Breast epithelium (tissue), 4 donors: Measurements from ENCODE around the gene HRK. TPM values are rescaled to one million over a fixed set of nuclear protein-coding genes. Genes with fewer than 3 reads are reported as not detected.
A peak's percentile ranks its signal among the peaks of the same experiment; 100 is the strongest.

ENCODE experiments used
- DNase-seq, 2 donors: peaks; one replicate each; pipeline ENCODE4 v3.0.0-alpha.2; 2019; ENCODE audit warnings: low spot score in 2 of 2
- H3K27ac ChIP-seq, 2 donors: fragments of 200-600 bp; sonication (generic) in 1 of 2; one replicate each; pipeline ENCODE4 v1.5.1; 2016 to 2019; ENCODE audit warnings: mild to moderate bottlenecking in 1 of 2
- H3K27me3 ChIP-seq, 2 donors: fragments of 200-600 bp; sonication (generic) in 1 of 2; one replicate each; pipeline versions ENCODE4 v1.5.1 to v1.6.0; 2017 to 2019; ENCODE audit warnings: control low read depth in 1 of 2, mild to moderate bottlenecking in 1 of 2
- H3K36me3 ChIP-seq: fragments of 200-600 bp; one replicate; pipeline ENCODE4 v1.5.1; 2019
- H3K4me1 ChIP-seq, 2 donors: fragments of 200-600 bp; sonication (generic); one replicate each; pipeline ENCODE4 v1.5.1; 2016 to 2019; ENCODE audit warnings: control low read depth in 1 of 2
- H3K4me3 ChIP-seq, 3 donors: fragments of 200-600 bp; sonication (generic); 1 replicate in 2 of 3; 2 replicates in 1 of 3; pipeline ENCODE4 v1.5.1; 2016 to 2019; ENCODE audit warnings: mild to moderate bottlenecking in 3 of 3, moderate library complexity in 2 of 3
- H3K9me3 ChIP-seq, 2 donors: fragments of 200-600 bp; sonication (generic) in 1 of 2; one replicate each; pipeline ENCODE4 v1.5.1; 2016 to 2019; ENCODE audit warnings: control low read depth in 1 of 2
- POLR2A ChIP-seq: fragments of 450-650 bp; IDR thresholded peaks from one replicate; pipeline ENCODE4 v1.6.1; 2016; ENCODE audit warnings: antibody characterized with exemption, mild to moderate bottlenecking, moderate library complexity
- POLR2AphosphoS5 ChIP-seq, 3 donors: sonication (generic); formaldehyde crosslinking; IDR thresholded peaks; one replicate each; pipeline ENCODE4 v1.6.1; 2017; ENCODE audit warnings: antibody characterized with exemption in 3 of 3
- intact Hi-C: fragments of 100-400 bp; cut with DNase I; formaldehyde crosslinking; loops from one replicate; pipeline ENCODE4 v1.15.1; 2023; ENCODE audit warnings: low total_unique reads
- total RNA-seq, 3 donors: library from RNA; depleted of rRNA; stranded (reverse); fragments of >200 nt; gene quantifications; one replicate each; pipeline ENCODE4 v1.1.0, GENCODE V29; 2016
- TF ChIP-seq, protein P1 (sequence below), 3 donors: fragments of 450-650 bp; IDR thresholded peaks; one replicate each; pipeline ENCODE4 v1.5.1; 2016 to 2017; ENCODE audit warnings: antibody characterized with exemption in 3 of 3, mild to moderate bottlenecking in 3 of 3, moderate library complexity in 3 of 3

HRK gene
- total RNA-seq, 3 donors from 2014 or later = 0.15 to 0.33 (median 0.16) TPM

DNA sequence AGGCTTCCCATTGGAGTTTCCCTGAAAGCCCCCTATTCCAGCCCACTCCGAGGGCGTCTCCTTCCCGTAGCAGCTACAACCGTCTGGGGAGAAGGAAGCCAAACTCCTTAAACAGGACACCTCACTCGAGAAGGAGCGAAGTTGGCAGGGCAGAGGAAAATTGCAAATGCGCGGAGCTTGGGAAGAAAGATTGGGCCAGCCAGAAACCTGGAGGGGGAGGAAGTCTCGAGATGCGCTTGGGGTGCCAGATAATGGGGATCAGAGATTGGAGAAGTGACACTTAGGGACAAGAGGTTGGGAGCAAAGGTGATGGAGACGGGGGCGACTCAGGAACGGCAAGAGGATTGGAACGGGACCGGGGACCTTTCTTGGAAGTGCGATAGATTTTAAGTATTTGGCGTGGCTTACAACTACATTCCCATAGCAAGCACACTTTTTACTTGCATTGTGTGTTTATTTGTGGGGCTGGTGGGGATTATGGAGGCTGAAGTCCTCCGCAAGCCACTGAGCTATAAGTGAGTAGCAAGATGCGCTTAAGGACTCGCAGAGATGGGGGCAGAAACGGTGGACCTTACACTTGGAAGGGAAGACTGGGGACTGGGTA is 926 bp downstream of the HRK start:
- Histone ChIP-seq H3K36me3 (no peaks in the 10 kb centered on the region), H3K4me1 (peaks cover 7 to 26% of the 10 kb centered on the region in 2 donors), H3K27ac (no peak overlapping the region), H3K9me3 (no peaks in the 10 kb centered on the region), H3K4me3 (peak overlapping the region in 2 of 3 donors; percentile 38 to 63), H3K27me3 (peaks cover 3 to 83% of the 10 kb centered on the region in 2 donors)
- intact Hi-C loops = no loop called here
- TF ChIP-seq POLR2AphosphoS5 (IDR thresholded peaks at IDR 0.05) = no peak
- no peak for TF ChIP-seq POLR2A
- TF ChIP-seq, protein P1, sequence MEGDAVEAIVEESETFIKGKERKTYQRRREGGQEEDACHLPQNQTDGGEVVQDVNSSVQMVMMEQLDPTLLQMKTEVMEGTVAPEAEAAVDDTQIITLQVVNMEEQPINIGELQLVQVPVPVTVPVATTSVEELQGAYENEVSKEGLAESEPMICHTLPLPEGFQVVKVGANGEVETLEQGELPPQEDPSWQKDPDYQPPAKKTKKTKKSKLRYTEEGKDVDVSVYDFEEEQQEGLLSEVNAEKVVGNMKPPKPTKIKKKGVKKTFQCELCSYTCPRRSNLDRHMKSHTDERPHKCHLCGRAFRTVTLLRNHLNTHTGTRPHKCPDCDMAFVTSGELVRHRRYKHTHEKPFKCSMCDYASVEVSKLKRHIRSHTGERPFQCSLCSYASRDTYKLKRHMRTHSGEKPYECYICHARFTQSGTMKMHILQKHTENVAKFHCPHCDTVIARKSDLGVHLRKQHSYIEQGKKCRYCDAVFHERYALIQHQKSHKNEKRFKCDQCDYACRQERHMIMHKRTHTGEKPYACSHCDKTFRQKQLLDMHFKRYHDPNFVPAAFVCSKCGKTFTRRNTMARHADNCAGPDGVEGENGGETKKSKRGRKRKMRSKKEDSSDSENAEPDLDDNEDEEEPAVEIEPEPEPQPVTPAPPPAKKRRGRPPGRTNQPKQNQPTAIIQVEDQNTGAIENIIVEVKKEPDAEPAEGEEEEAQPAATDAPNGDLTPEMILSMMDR (IDR thresholded peaks at IDR 0.05) = no peak
- no peak for DNase-seq

DNA sequence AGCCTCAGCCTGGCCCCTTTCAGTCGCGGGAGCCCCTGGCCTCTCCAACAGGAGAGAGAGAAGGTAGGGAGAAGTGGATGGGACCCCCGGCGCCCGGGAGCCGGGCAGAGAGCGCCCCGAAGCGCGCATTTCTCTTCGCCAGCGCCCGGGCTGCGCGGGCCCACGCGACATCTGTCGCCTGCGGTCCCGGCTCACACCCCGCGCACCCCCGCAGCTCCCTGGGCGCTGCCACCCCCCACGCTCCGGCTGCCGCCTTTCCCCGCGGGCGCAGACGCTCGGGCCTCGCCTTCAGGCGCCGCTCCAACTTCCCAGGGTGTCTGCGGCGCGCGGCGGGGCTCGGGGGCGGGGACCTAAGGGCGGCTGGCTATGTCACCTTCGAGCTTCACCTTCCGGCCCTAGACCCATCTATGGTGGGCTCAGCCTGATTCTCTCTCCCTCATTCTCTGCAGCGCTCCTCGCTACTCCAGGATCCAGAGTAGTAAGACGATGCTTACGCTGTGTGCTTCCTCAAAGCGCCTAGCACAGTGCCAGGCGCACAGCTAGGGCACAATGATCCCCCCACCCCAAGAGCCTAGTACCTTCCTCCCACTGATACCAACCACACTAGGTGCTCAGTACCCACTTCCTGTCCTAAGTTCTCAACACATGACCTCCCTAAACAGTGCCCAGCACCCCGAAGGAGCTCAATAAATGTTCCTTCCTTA is 1.6 kb downstream of the HRK start:
- Histone ChIP-seq H3K4me3 (peak overlapping the region; percentile 5 to 63 (median 32)), H3K27ac (no peak overlapping the region), H3K36me3 (no peaks in the 10 kb centered on the region), H3K4me1 (peaks cover 7 to 26% of the 10 kb centered on the region in 2 donors), H3K27me3 (peaks cover 3 to 87% of the 10 kb centered on the region in 2 donors), H3K9me3 (peaks cover under 1 to 1% of the 10 kb centered on the region in 2 donors)
- no peak for DNase-seq
- no peak for TF ChIP-seq POLR2AphosphoS5 (IDR thresholded peaks at IDR 0.05)
- TF ChIP-seq POLR2A = no peak
- TF ChIP-seq, protein P1 (IDR thresholded peaks at IDR 0.05) = no peak
- intact Hi-C loops = no loop called here

DNA sequence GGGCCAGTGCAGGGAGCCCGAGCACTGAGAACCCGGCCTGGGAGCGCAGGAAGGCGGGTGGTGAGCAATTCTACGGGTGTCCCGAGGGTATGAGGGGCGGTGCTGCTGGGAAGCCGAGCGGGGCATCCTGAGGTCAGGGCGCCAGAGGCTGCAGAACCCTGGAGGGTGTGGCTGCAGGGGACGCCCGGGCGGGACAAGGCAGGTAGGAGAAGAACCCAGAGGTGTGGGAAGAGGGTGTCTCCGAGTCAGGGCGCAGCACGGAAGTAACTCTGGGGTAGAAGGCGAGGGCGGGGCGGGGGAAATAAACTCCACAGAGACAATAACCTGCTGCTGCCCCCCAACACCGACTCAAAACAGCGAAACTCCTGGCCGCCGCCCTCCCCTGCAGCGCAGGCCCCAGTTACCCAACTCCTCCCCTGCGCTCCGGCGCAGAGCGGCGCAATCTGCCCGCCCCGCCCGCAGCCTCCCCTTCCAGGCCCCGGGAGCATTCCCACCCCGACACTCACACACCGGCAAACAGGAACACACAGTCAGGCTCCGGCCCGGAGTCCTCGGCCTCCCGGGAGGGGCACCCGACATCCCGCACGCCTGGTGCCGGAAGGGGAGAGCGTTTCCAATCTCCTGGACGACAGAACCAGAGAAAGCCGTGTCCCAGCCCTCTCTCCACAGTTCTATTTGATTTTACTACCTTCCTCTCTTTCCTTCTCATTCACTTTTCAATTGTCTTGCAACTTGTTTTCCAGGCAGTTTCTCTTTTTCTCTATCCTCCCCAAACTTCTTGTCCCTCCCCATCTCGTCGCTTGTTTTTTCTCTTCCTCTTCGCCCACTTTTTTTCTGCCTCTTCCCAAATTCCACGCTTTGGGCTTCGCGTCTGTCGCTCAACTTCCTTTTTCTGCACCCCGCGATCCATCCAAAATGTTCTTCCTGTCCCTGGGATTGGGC is 2.4 kb downstream of the HRK start:
- peaks cover 7 to 26% of the 10 kb centered on the region in 2 donors for H3K4me1 ChIP-seq
- no peak for TF ChIP-seq POLR2AphosphoS5 (IDR thresholded peaks at IDR 0.05)
- TF ChIP-seq POLR2A = no peak
- TF ChIP-seq, protein P1 (IDR thresholded peaks at IDR 0.05) = no peak

DNA sequence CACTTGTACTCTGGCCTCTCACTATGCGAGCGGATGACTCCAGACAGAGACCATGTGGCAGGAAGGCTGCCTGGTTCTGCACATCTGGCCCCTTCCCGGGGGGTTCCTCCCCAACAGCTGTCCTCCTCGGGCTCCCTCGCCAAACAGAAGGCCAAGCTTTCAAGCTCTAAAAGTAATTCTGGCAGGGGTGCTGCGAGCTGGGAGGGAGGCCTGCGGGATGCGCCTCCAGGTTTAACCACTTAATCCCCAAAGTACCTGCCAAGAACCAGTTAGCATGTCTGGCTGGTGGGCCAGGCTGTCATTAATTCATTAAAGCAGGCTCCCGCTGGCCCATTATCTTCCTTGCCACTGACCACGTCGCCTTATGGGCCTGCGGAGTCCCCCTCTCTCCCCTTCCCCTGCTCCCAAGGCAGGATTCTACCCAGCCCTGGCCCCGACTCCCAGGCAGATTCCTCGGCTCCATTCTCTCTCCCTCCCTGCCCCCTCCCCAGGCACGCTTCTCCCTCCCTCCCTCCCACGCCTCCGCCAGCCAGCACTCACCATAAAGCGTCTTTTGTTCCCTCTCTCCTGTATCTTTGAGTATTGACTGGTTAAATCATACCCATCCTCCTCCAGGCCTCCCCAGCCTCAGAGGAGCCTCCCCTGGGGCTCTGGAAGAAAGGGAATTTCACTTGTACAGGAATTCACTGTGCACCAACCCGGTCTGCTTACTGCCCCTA is 4.9 kb downstream of the HRK start:
- DNase-seq = no peak
- Histone ChIP-seq H3K36me3 (no peaks in the 10 kb centered on the region), H3K27ac (no peak overlapping the region), H3K27me3 (peaks cover 3 to 76% of the 10 kb centered on the region in 2 donors), H3K9me3 (peaks cover 7 to 8% of the 10 kb centered on the region in 2 donors), H3K4me3 (no peak overlapping the region), H3K4me1 (peaks cover 3 to 19% of the 10 kb centered on the region in 2 donors)
- TF ChIP-seq, protein P1 (IDR thresholded peaks at IDR 0.05) = no peak
- TF ChIP-seq POLR2AphosphoS5 (IDR thresholded peaks at IDR 0.05) = no peak
- intact Hi-C loops = no loop called here

More for the DNA sequence above, 2.4 kb downstream of the HRK start:
- DNase-seq = no peak
- no peaks in the 10 kb centered on the region for H3K36me3 ChIP-seq
- intact Hi-C loops = no loop called here
- H3K27ac ChIP-seq = no peak overlapping the region
- peaks cover 7 to 8% of the 10 kb centered on the region in 2 donors for H3K9me3 ChIP-seq
- H3K27me3 ChIP-seq = peaks cover 3 to 95% of the 10 kb centered on the region in 2 donors
- peak overlapping the region; percentile 5 to 63 (median 32) for H3K4me3 ChIP-seq
